GM18868 (cell line): ENCODE measurements around the gene DOK6.
"Not testable (repeated sequence)": the region's sequence is repeated elsewhere in the genome, so short reads cannot be mapped to it uniquely, and the experiment has no call there.

ENCODE experiments used
- ATAC-seq: cut with Tn5 transposase; IDR thresholded peaks from one replicate; pipeline ENCODE4 v1.9.1; 2021; ENCODE audit warnings: mild to moderate bottlenecking, moderate library complexity; ENCODE audit not compliant: unreplicated experiment

The DOK6 gene

DNA sequence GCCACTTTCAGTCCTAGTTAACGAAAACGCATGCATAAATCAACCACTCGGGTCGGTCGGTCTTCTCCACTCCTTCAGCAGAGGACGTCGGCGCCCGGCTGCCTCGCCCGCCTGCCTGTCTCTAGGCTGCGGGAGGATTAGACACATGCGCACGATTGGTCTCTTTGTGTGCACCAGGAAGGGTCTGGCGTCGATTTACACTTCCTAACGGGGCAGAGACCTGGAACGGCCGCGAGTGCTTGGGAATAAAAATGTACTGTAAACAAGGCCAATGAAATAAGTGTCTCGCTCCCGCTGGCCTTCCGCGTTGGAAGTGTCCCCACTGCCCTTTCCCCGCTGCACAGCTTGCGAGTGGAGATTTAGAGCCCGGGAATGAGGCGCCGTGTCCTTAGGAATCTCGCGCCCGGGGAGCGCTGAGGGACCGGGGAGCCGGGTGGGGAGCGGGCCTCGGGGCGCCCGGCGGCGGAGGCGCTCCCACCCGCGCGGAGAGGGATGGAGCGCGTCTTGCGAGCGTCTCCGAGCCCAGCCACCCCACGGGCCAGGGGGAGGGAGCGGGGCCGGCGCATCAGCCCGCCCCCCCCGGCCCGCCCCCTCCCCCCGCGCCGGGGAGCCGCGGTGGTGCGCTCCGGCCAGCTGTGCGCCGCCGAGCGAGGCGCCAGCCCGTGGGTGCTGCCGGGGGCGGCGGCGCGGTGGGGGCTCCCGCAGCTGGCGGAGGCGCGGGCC, at the start of gene DOK6:
Gene DOK6 (plus strand): TSS at position 636 of the 723 bp plus-strand sequence.
- ATAC-seq: no peak

DNA sequence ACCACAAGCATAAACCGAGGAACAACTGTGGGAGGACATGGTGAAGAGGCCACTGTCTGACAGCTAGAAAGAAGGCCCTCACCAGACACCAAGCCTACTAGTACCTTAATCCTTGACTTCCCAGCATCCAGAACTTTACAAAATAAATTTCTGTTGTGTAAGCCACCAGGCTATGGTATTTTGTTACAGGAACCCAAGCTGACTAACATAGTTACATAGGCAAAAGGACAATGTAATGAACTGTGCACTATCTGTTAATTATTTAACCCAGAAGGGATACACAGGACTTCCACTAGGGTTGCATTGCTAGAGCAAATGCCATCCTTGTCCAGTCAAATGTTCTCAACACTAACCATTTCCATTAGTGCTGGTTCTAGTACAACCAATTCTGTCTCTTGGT, 47.7 kb upstream of the DOK6 start:
- ATAC-seq: no peak

DNA sequence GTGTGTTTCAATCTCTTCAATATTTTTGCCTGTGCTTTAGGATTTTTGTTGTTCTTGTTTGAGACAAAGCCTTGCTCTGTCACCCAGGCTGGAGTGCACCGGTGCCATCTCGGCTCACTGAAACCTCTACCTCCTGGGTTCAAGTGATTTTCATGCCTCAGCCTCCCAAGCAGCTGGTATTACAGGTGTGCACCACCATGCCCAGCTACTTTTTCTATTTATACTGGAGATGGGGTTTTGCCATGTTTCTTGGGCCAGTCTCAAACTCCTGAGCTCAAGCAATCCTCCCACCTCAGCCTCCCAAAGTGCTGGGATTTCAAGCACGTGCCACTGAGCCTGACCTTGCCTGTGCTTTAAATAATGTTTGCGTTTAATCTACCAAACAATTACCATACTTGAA, 43.1 kb upstream of the DOK6 start:
- ATAC-seq: no peak

DNA sequence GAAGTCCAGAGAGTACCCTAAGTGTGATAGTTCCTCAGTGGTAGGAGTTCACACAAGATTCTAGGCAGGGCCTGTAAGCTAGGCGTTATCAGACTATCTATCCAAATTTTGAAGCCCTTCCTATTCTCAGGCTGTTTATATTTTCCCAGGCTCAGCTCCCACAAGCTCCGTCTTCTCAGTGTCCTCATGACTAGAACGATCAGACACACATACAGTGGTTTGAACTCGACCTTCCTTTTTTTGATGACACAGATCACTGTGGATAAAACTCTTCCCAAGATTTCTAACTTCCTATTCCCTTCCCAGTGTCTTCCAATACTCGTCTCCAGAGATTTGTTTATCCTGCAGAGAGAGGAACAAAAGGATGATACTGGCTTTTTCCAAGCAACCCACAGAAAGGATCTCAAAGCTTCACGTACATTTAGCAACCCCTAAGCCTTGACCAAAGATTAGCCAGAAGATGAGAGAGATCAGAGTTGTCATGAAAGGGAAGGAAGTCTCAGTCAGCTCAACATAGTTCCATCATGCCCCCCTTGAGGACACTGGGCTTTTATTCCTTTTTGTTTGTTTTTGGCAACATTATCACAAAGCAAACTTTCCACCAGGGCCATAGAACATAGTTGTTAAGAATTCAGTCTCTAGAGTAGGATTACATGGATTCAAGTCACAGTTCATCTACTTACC, 42.3 kb upstream of the DOK6 start:
- ATAC-seq: no peak

DNA sequence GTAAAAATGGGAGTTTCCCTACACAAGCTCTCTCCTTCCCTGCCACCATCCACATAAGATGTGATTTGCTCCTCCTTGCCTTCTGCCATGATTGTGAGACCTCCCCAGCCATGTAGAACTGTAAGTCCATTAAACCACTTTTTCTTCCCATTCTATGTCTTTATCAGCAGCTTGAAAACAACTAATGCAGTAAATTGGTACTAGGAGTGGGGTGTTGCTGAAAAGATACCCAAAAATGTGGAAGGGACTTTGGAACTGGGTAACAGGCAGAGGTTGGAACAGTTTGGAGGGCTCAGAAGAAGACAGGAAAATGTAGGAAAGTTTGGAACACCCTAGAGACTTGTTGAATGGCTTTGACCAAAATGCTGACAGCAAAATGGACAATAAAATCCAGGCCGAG, 40.9 kb upstream of the DOK6 start:
- not testable (repeated sequence) for ATAC-seq

DNA sequence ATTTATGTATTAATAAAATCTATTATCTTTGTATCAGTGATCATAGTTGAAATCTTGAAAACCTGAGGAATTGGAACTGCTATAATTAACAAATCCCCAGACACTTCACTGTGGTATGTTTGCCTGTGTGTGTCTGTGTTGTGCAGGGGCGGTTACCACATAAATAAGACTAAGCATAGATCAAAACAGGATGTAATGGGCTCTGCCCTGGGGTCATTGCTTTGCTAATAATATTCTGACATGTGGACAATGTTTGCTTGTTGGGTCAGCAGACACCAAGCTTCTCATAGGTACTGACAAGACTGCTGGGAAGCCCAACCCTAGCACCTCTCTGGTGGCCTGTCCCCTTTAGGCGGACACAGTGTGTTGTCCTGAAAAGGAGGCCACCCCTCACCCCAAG, 35.8 kb upstream of the DOK6 start:
- ATAC-seq: no peak

DNA sequence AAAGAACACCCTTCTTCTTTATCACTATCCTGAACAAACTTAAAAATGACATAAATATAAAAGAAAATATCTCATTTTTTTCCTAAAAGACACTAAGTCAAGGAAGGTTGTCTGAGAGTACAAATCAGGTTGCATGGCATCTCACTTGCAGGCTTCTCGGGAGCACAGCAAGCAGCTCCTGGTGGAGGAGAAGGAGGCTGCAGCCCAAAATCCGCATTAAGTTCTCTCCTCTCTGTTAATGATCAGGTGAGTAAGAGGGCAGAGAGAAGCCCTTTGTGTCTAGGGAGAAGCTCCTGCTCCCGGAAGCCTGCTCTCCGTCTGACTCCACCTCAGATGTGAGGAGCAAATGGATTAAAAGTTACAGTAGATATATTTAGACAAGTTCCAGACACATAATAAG, 35.0 kb upstream of the DOK6 start:
- ATAC-seq: no peak

DNA sequence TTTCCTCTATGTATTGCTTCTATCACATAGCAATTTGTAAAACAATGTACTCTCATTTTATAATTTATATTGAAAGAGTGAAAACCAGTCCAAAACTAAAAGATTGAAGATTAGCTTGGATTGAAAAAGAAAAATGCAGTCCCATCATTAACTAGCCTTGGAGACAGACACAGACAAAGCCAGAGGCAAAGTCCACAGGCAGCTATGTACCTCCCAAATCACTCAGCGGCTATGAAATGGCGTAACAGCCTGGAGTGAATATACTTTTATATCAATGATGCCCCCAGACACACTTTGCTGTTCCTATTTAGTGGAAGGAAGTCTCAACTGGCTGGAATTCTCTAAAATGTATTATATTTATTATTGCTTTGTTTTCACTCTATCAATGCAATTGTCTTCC, 33.6 kb upstream of the DOK6 start:
- ATAC-seq: no peak

DNA sequence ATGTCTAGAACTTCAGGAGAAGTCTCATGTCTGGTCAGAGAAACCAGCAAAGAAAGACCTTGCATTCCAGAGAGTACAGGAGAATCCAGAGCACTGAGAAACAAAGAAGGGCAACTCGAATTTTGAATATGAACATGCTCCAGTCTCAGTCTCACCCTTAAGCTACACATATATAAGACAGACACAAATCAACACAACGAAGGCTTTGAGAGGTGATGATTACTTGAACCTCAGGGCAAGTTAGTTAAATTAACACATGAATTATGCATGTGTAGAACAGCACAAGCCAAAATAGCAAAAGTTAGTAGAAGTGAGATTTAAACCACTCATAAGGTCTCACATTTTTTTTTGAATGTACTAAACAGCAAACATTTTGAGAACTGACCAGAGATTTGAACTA, 29.0 kb upstream of the DOK6 start:
- ATAC-seq: no peak

DNA sequence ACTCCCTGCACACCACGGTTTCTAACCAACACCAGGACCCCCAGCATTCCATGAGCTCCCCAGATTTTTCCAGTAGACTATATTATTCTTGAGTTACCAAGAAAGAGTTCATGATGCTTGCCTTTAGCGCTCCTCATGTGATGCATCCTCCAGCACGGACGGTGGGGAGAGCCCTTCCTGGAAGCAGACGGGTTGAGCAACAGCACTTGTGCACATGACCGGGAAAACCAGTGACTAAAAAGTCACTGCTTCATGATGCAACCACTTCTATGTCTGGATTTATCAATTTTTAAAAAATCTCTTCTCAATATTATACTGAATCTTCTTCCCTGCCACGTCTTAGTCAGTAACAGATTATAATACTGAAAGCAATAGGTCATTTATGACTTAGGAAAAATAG, 20.4 kb upstream of the DOK6 start:
- ATAC-seq: no peak

DNA sequence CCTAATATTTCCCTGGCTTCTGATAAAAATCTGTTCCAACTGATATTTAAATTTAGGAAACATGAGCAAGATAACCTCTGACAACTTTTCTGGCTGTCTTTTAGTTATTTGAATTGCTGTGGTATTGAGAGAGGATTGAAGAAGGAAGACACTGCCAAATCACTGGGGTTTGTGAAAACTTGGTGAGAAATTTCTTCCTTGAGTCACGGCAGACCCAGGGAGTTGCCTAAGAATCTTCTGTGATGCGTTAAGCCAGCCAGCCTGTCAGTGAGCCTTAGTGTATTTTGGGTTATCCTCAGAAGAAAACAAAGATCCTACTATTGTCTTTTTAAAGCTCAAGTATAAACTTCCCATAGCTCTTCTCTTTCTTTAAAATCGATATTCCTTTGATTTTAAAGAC, 17.5 kb upstream of the DOK6 start:
- ATAC-seq: no peak

DNA sequence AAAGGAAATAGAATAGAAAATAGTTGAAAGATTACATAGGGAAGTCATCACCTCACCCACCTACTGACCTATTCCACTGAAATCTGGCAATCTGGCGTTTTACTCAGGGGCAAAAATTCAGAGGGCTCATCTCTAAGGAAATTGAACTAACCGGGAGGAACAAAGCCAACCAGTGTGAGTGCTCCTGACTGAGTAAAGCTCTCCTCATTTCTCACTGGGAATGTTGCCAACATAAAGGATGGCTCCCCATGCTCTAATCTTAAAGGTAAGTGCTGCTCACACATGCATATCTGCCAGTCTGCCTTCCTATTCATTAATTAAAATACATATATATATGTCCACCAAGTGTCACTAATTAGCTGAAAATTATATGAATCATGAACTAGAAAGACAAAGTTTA, 13.5 kb upstream of the DOK6 start:
- ATAC-seq: no peak

DNA sequence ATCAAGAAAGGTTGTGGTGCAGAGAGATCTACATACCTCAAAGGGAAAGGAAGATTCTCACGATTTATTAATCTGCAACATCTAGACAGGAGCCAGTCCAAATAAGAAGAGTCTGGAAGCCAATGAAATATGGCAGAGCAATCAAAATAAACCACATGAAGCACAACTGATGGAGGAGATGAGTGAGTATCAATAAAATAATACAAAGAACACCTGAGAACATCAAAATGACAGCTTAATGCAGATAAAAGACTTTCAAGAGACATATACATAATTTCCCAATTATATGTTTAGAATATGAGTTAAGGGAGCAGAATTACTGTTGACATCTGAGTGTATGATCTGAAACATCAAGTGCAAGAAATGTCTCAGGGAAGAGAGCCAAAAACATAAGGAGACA, 12.5 kb upstream of the DOK6 start:
- ATAC-seq: no peak

DNA sequence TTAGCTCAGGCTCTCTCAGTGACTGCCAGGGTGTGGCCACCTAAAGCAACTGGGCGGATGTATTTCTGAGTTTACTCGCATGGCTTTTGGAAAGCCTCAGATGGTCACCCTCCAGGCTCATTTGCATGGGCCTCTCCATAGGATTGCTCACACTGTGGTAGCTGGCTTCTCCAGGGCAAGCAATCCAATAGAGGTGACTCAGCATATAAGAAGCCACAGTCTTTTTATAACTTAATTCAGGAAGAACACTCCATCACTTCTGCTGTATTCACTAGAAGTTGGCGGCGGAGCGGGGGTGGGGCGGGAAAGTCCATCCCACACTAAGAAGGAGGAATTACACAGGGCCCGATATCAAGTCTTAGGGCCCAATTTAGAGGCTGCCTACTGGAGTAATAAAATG, 3.6 kb upstream of the DOK6 start:
- no peak for ATAC-seq

DNA sequence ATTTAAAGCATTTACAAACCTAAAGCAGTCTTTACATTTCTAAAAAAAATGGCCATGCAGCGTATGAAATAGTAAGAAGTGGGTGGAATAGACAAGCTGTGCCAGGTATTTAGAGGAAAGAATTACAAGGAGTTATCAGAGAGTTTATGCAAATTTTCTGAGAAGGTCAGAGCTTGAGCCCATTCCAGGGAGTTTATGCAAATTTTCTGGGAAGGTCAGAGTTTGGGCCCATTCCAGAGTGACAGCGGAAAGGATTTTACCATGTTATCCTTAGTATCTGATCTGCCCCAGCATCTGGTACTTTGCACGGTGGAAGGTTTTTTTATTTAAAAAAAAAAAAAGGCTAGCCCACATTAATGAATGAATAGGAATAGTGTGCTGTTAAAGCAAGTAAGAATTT, 1.4 kb upstream of the DOK6 start:
- ATAC-seq: no peak

DNA sequence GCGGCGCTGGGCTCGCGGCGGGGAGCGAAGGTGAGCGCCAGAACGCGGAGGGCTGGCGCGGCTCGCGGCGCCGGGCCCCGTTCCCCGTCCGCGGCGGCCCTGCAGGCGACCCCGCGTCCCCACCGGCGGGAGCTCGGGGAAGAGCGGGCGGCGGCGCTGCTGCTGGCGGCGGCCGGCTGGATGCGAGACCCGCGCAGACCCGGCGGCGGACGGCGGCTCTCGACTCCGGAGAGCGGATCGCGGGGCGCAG, 213 bp downstream of the DOK6 start:
- ATAC-seq: no peak

DNA sequence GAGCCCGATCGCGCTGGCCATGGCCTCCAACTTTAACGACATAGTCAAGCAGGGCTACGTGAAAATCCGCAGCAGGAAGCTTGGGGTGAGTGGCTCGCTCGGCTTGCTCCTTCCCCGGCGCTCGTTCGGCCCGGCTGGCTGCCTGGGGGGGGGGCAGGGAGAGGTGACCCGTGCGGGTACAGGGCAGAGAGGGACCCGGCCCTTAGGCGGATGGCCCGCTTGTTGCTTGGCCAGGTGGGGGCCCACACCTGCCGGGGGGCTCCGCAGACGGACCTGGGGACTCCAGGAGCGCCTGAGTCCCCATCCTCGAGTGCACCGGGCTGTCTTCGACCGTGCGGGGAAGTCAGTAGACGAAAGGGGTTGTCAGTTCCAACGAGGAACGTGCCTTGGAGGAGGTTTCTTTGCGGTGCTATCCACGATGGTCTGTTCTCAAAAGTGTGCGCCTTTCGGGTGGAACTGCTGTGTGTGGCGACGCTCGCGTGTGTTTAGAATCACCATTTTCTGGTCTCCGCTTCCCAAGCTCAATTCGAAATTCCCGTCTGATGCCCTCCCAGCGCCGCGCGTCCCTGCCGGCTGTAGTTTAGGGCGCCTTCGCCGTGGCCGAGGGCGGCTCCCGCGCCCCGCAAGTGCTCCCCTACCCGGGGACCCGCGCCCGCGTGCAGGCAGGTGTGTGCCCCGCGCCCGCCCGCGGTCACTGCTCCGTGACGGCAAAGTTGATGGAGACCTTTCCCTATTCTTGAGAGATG, 711 bp downstream of the DOK6 start:
- no peak for ATAC-seq

DNA sequence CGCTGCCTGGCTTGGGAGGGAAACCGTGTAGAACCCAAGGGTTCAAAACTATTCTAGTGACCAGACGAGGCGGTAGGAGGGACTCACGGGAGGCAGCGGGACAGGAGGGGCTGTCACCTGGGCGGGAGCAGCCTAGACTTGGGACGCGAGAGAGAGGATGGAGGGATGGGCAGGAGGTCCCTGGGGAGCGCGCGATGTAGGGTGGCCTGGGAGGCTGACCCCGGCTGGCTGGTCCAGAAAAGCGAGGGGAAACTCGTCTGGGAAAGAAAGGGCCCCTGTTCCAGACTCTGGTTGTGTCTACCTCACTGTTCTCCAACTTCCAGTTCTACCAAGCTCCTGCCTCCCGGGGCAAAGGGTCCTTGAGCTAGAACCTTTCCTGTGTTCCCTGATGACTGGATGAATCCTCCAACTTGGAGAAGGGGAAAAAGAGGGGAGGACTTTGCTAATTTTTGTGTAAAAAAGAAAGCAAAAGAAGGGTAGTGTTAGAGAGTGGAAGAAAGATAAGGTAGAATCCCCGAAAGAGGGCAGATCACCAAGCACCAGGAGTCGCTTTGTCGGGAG, 1.4 kb downstream of the DOK6 start:
- no peak for ATAC-seq

DNA sequence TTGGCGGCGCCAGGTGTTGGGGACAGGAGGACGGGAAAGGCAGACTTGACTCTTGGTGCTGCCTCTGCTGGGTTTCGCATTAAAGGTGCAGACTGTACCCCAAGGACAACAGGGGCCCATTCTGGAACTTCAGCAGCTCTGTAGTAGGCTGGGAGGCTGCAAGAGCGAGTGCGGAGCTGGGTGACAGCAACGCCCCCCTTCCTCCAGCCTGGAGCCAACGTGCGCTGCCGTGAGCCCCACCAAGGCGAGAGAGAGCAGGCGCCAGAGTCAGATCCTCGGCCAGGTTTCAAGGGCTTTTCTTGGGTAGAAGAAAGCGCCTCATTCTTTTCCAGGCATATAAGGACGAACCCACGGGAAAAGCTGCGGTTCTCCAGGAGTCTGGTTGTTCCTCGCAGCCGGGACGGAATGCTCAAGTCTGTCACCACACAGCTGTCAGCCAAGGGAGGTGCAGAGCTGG, 1.9 kb downstream of the DOK6 start:
- no peak for ATAC-seq

DNA sequence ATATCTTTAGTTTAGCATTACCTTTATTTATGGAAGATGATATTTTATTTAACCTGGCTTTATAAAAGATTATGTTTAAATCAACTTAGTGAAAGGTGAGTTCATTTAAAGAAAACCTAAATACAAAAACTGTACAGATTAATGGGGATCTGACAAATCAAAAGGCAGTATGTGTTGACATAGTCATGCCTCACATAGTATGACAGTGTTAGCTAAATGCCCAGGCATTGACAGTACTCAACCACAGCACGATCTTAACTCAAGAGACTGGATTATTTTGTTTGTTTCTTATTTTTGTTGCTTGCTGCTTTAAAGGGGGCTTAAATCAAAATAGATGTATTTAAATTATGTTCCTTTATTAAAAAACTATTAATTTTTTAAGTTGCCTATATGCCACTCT, 7.8 kb downstream of the DOK6 start:
- ATAC-seq: no peak

DNA sequence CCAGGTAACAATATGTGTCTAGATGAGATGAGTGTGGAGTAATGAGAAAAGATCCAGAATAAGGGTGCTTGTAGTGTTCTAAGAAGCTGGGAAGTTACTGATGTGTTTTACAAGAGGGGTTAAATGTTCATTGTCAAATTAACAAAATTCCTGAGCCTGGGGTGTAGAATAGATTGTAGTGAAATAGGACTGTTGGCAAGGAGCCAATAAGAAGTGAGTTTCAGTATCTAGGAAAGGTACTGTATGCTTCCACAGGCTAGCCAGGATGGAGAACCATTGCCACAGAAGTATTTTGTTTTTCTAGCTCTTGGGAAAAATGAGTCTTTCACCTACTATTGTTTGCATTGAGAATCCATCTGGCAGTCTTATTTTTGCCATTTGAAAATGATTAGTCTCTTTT, 10.5 kb downstream of the DOK6 start:
- ATAC-seq: no peak

DNA sequence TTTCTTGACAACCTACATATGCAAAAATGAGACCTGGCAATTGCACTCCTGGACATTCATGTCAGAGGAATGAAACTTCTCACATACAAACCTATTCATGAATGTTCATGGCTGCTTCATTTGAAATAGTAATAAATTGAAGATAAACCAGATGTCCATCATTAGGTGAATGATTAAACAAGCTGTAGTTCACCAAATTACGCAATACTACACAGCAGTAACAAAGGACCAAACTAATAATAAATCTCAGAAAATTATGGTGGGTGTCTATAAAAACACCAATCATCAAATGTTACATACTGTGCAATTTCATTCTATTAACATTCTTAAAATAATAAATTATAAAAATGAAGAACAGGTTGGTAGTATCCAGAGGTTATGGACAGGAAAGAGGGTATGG, 13.5 kb downstream of the DOK6 start:
- no peak for ATAC-seq
